ENCODE results near the gene RASSF4.

DNA sequence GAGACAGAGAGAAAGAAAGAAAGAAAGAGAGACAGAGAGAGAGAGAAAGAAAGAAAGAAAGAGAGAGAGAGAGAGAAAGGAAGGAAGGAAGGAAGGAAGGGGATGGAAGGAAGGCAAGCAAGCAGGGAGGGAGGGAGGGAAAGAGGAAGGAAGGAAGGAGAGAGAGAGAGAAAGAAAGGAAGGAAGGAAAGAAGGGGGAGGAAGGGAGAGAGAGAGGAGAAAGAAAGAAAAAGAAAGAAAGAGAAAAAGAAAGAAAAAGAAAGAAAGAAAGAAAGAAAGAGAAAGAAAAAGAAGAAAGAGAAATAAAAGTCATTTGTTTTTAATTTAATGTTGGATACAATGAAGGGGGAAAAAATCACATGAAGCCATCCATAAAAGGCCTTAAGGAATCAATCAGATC, 4.6 kb upstream of the RASSF4 start:
- TF ChIP-seq, protein P1, sequence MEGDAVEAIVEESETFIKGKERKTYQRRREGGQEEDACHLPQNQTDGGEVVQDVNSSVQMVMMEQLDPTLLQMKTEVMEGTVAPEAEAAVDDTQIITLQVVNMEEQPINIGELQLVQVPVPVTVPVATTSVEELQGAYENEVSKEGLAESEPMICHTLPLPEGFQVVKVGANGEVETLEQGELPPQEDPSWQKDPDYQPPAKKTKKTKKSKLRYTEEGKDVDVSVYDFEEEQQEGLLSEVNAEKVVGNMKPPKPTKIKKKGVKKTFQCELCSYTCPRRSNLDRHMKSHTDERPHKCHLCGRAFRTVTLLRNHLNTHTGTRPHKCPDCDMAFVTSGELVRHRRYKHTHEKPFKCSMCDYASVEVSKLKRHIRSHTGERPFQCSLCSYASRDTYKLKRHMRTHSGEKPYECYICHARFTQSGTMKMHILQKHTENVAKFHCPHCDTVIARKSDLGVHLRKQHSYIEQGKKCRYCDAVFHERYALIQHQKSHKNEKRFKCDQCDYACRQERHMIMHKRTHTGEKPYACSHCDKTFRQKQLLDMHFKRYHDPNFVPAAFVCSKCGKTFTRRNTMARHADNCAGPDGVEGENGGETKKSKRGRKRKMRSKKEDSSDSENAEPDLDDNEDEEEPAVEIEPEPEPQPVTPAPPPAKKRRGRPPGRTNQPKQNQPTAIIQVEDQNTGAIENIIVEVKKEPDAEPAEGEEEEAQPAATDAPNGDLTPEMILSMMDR (IDR thresholded peaks at IDR 0.05; ENCODE audit: borderline replicate concordance, extremely low read depth, low read length, poor library complexity, severe bottlenecking) = no peak
- TF ChIP-seq EZH2 (IDR thresholded peaks at IDR 0.05; ENCODE audit: borderline replicate concordance, low read depth, low read length, severe bottlenecking) = no peak

Measured in DND-41 (cell line).